IMR-90 (cell line): ENCODE data around the gene EIF3K.

Experiments used
- BHLHE40 ChIP-seq: fragments of 150-350 bp; IDR thresholded peaks from 2 replicates; pipeline ENCODE4 v1.6.1; 2016; ENCODE audit warnings: mild to moderate bottlenecking, low read depth, low read length
- CTCF ChIP-seq: conservative IDR thresholded peaks from 2 replicates; pipeline ENCODE4 v1.5.1; 2012; ENCODE audit warnings: mild to moderate bottlenecking, low read depth, low read length, improper control_type of control experiment
- ELK1 ChIP-seq: fragments of 150-350 bp; IDR thresholded peaks from 2 replicates; pipeline ENCODE4 v1.6.1; 2016; ENCODE audit warnings: low read depth, mild to moderate bottlenecking, low read length, moderate library complexity, borderline replicate concordance
- MAFK ChIP-seq: IDR thresholded peaks from 2 replicates; pipeline ENCODE4 v1.6.1; 2012; ENCODE audit warnings: low read depth, low read length, improper control_type of control experiment
- MAZ ChIP-seq: IDR thresholded peaks from 2 replicates; pipeline ENCODE4 v1.6.1; 2012; ENCODE audit warnings: low read depth, mild to moderate bottlenecking, low read length, improper control_type of control experiment, moderate library complexity, borderline replicate concordance
- MXI1 ChIP-seq: IDR thresholded peaks from 2 replicates; pipeline ENCODE4 v1.6.1; 2012; ENCODE audit warnings: low read depth, mild to moderate bottlenecking, low read length, moderate library complexity, borderline replicate concordance
- NFE2L2 ChIP-seq: fragments of 150-350 bp; IDR thresholded peaks from 2 replicates; pipeline ENCODE4 v1.6.1; 2016; ENCODE audit warnings: low read depth, mild to moderate bottlenecking, low read length
- POLR2A ChIP-seq: IDR thresholded peaks from 2 replicates; pipeline ENCODE4 v1.6.1; 2012; ENCODE audit warnings: mild to moderate bottlenecking, low read depth, low read length
- RAD21 ChIP-seq: IDR thresholded peaks from 2 replicates; pipeline ENCODE4 v1.6.1; 2012; ENCODE audit warnings: low read length, improper control_type of control experiment
- RCOR1 ChIP-seq: IDR thresholded peaks from 2 replicates; pipeline ENCODE4 v1.6.1; 2012; ENCODE audit warnings: mild to moderate bottlenecking, low read length, improper control_type of control experiment; ENCODE audit not compliant: insufficient replicate concordance
- RFX5 ChIP-seq: IDR thresholded peaks from 2 replicates; pipeline ENCODE4 v1.8.0; 2012; ENCODE audit warnings: low read depth, mild to moderate bottlenecking, low read length, moderate library complexity
- SMC3 ChIP-seq: fragments of 150-350 bp; IDR thresholded peaks from 2 replicates; pipeline ENCODE4 v1.6.1; 2016; ENCODE audit warnings: low read depth, mild to moderate bottlenecking, antibody characterized with exemption, low read length, moderate library complexity

GRCh38 chr19:38587562-38587961, 31.4 kb upstream of the EIF3K start:
- TF ChIP-seq RFX5 (no peak), POLR2A (no peak), CTCF (no peak), ELK1 (no peak), RAD21 (no peak), MAZ (no peak), NFE2L2 (no peak), SMC3 (no peak), BHLHE40 (no peak), RCOR1 (no peak), MXI1 (no peak), MAFK (no peak)
